ENCODE data around the gene SNRNP70.
"Not testable (repeated sequence)": the region's sequence is repeated elsewhere in the genome, so short reads cannot be mapped to it uniquely, and the experiment has no call there.

DNA sequence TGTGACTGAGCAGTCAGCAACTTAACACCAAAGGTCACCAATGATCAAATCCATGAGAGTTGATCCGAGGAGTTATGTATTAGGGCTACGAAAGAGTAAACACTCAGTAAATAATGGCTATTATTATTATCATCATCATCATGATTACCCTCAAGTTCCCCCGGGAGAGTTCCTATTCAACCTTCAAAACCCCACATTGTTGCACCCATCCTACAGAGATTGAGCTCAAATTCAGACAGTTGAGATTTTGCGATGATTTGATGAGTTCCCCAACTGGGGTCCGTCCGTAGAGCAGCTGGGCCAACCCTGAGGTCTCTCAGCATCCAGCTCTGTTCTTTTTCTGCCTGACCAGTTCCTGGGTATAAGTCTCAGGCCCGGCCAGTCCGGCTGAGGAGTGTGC lies 47.1 kb upstream of the SNRNP70 start:
- TF ChIP-seq, protein P1, sequence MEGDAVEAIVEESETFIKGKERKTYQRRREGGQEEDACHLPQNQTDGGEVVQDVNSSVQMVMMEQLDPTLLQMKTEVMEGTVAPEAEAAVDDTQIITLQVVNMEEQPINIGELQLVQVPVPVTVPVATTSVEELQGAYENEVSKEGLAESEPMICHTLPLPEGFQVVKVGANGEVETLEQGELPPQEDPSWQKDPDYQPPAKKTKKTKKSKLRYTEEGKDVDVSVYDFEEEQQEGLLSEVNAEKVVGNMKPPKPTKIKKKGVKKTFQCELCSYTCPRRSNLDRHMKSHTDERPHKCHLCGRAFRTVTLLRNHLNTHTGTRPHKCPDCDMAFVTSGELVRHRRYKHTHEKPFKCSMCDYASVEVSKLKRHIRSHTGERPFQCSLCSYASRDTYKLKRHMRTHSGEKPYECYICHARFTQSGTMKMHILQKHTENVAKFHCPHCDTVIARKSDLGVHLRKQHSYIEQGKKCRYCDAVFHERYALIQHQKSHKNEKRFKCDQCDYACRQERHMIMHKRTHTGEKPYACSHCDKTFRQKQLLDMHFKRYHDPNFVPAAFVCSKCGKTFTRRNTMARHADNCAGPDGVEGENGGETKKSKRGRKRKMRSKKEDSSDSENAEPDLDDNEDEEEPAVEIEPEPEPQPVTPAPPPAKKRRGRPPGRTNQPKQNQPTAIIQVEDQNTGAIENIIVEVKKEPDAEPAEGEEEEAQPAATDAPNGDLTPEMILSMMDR (IDR thresholded peaks at IDR 0.05; ENCODE audit: low read depth, low read length): not testable (repeated sequence)
- not testable (repeated sequence) for TF ChIP-seq EZH2phosphoT487 (IDR thresholded peaks at IDR 0.05; ENCODE audit: low read depth)
